Measurements from ENCODE around the gene AHNAK2. TPM values are rescaled to one million over a fixed set of nuclear protein-coding genes. Genes with fewer than 3 reads are reported as not detected.

AHNAK2 gene
- total and polyA plus RNA-seq, 2 of the 13 experiments (the other 11 are each of a cell fraction or from before 2014, with no cell fraction given): 0.11 to 0.18 TPM

DNA sequence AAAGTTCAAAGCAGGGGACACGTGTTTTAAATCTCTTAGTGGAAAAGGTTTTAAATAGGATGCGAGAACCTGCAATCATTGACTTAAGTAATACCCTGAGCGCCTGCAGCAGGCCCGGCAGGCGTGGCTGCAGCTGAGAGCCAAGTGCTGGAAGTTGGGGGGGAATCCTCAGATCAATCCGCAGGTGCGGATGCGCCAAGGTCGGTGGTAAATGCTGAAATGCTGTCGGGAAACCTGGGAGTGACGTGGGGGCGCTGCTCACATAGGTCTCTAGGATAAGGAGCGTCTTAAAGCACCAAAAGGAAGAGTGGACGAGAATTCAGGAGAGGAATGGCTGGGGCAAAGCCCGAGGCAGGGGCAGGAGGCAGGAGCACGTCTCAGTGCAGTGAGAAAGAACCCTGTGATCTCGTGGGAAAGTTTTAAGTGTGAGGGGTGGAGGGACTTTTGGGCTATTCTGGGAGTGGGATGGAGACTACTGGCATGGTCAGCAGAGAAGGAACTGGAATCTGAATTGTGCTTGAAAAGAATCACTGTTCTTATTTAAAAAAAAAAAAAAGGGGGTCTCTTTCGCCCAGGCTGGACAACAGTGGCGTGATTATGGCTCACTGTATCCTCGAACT lies 43.6 kb upstream of the AHNAK2 start (continued):
- TF ChIP-seq, protein P1, sequence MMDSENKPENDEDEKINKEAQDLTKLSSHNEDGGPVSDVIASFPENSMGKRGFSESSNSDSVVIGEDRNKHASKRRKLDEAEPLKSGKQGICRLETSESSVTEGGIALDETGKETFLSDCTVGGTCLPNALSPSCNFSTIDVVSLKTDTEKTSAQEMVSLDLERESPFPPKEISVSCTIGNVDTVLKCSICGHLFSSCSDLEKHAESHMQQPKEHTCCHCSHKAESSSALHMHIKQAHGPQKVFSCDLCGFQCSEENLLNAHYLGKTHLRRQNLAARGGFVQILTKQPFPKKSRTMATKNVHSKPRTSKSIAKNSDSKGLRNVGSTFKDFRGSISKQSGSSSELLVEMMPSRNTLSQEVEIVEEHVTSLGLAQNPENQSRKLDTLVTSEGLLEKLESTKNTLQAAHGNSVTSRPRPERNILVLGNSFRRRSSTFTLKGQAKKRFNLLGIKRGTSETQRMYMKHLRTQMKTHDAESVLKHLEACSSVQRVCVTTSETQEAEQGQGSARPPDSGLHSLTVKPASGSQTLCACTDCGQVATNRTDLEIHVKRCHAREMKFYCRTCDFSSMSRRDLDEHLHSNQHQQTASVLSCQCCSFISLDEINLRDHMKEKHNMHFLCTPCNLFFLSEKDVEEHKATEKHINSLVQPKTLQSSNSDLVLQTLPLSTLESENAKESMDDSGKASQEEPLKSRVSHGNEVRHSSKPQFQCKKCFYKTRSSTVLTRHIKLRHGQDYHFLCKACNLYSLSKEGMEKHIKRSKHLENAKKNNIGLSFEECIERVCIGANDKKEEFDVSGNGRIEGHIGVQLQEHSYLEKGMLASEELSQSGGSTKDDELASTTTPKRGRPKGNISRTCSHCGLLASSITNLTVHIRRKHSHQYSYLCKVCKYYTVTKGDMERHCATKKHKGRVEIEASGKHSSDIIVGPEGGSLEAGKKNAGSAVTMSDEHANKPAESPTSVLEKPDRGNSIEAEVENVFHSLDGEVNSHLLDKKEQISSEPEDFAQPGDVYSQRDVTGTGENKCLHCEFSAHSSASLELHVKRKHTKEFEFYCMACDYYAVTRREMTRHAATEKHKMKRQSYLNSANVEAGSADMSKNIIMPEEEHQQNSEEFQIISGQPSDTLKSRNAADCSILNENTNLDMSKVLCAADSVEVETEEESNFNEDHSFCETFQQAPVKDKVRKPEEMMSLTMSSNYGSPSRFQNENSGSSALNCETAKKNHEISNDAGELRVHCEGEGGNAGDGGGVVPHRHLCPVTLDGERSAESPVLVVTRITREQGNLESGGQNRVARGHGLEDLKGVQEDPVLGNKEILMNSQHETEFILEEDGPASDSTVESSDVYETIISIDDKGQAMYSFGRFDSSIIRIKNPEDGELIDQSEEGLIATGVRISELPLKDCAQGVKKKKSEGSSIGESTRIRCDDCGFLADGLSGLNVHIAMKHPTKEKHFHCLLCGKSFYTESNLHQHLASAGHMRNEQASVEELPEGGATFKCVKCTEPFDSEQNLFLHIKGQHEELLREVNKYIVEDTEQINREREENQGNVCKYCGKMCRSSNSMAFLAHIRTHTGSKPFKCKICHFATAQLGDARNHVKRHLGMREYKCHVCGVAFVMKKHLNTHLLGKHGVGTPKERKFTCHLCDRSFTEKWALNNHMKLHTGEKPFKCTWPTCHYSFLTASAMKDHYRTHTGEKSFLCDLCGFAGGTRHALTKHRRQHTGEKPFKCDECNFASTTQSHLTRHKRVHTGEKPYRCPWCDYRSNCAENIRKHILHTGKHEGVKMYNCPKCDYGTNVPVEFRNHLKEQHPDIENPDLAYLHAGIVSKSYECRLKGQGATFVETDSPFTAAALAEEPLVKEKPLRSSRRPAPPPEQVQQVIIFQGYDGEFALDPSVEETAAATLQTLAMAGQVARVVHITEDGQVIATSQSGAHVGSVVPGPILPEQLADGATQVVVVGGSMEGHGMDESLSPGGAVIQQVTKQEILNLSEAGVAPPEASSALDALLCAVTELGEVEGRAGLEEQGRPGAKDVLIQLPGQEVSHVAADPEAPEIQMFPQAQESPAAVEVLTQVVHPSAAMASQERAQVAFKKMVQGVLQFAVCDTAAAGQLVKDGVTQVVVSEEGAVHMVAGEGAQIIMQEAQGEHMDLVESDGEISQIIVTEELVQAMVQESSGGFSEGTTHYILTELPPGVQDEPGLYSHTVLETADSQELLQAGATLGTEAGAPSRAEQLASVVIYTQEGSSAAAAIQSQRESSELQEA (CRISPR knock-in tag; IDR thresholded peaks at IDR 0.05; ENCODE audit: not compliant biosample characterization): no peak
- TF ChIP-seq, protein P2, sequence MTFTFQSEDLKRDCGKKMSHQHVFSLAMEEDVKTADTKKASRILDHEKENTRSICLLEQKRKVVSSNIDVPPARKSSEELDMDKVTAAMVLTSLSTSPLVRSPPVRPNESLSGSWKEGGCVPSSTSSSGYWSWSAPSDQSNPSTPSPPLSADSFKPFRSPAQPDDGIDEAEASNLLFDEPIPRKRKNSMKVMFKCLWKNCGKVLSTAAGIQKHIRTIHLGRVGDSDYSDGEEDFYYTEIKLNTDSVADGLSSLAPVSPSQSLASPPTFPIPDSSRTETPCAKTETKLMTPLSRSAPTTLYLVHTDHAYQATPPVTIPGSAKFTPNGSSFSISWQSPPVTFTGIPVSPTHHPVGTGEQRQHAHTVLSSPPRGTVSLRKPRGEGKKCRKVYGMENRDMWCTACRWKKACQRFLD (CRISPR knock-in tag; IDR thresholded peaks at IDR 0.05; ENCODE audit: borderline replicate concordance): 0 out of 2 replicates have a peak, but pooled peaks have one; percentile 1
- TF ChIP-seq TOE1 (CRISPR knock-in tag; IDR thresholded peaks at IDR 0.05) (no peak), CBFB (CRISPR knock-in tag; IDR thresholded peaks at IDR 0.05) (no peak), CCAR2 (optimal IDR thresholded peaks at IDR 0.05; ENCODE audit: low read depth, low read length) (no peak), POGZ (CRISPR knock-in tag; IDR thresholded peaks at IDR 0.05) (no peak), DPF2 (CRISPR knock-in tag; IDR thresholded peaks at IDR 0.05; ENCODE audit: borderline replicate concordance, low read depth) (no peak), SRF (IDR thresholded peaks at IDR 0.05; ENCODE audit: low read depth, low read length) (no peak), NFYB (CRISPR knock-in tag; IDR thresholded peaks at IDR 0.05) (no peak), KDM5A (IDR thresholded peaks at IDR 0.05; ENCODE audit: borderline replicate concordance, low read length) (no peak; the same call in 1 of the 2 replicates)
- TF ChIP-seq, protein P3, sequence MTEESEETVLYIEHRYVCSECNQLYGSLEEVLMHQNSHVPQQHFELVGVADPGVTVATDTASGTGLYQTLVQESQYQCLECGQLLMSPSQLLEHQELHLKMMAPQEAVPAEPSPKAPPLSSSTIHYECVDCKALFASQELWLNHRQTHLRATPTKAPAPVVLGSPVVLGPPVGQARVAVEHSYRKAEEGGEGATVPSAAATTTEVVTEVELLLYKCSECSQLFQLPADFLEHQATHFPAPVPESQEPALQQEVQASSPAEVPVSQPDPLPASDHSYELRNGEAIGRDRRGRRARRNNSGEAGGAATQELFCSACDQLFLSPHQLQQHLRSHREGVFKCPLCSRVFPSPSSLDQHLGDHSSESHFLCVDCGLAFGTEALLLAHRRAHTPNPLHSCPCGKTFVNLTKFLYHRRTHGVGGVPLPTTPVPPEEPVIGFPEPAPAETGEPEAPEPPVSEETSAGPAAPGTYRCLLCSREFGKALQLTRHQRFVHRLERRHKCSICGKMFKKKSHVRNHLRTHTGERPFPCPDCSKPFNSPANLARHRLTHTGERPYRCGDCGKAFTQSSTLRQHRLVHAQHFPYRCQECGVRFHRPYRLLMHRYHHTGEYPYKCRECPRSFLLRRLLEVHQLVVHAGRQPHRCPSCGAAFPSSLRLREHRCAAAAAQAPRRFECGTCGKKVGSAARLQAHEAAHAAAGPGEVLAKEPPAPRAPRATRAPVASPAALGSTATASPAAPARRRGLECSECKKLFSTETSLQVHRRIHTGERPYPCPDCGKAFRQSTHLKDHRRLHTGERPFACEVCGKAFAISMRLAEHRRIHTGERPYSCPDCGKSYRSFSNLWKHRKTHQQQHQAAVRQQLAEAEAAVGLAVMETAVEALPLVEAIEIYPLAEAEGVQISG (CRISPR knock-in tag; IDR thresholded peaks at IDR 0.05): peak; percentile 5; the same call in 1 of the 2 replicates
- TF ChIP-seq, protein P4, sequence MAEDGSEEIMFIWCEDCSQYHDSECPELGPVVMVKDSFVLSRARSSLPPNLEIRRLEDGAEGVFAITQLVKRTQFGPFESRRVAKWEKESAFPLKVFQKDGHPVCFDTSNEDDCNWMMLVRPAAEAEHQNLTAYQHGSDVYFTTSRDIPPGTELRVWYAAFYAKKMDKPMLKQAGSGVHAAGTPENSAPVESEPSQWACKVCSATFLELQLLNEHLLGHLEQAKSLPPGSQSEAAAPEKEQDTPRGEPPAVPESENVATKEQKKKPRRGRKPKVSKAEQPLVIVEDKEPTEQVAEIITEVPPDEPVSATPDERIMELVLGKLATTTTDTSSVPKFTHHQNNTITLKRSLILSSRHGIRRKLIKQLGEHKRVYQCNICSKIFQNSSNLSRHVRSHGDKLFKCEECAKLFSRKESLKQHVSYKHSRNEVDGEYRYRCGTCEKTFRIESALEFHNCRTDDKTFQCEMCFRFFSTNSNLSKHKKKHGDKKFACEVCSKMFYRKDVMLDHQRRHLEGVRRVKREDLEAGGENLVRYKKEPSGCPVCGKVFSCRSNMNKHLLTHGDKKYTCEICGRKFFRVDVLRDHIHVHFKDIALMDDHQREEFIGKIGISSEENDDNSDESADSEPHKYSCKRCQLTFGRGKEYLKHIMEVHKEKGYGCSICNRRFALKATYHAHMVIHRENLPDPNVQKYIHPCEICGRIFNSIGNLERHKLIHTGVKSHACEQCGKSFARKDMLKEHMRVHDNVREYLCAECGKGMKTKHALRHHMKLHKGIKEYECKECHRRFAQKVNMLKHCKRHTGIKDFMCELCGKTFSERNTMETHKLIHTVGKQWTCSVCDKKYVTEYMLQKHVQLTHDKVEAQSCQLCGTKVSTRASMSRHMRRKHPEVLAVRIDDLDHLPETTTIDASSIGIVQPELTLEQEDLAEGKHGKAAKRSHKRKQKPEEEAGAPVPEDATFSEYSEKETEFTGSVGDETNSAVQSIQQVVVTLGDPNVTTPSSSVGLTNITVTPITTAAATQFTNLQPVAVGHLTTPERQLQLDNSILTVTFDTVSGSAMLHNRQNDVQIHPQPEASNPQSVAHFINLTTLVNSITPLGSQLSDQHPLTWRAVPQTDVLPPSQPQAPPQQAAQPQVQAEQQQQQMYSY (CRISPR knock-in tag; IDR thresholded peaks at IDR 0.05): no peak
